ENCODE measurements around the gene ITFG2.
"Not testable (repeated sequence)": the region's sequence is repeated elsewhere in the genome, so short reads cannot be mapped to it uniquely, and the experiment has no call there.

ITFG2 gene

DNA sequence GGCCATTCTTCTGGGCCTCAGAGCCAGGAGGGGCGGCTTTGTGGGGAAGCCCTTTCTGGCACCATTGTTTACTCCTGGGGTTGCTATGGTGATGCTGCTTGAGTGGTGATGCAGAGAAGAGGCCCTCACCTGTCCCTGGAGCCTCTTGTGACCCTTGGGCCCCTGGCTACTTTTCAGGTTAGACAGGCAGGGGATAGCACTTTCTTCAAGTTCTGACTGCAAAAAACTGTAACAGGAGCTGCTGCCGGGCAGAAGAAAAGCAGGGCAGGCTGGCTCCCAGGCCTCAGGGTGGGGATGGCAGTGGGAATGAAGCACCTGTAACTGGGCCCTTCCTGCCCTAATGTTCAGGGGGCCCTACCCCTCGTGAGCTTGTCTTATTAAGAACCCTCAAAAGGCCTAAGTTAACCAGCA, 44.6 kb downstream of the ITFG2 start, which contains the start of gene TEX52:
Gene TEX52 (minus strand): TSS at position 19 of the 411 bp plus-strand sequence. CDS start 13 bp downstream, at position 6.
- TF ChIP-seq, protein P1, sequence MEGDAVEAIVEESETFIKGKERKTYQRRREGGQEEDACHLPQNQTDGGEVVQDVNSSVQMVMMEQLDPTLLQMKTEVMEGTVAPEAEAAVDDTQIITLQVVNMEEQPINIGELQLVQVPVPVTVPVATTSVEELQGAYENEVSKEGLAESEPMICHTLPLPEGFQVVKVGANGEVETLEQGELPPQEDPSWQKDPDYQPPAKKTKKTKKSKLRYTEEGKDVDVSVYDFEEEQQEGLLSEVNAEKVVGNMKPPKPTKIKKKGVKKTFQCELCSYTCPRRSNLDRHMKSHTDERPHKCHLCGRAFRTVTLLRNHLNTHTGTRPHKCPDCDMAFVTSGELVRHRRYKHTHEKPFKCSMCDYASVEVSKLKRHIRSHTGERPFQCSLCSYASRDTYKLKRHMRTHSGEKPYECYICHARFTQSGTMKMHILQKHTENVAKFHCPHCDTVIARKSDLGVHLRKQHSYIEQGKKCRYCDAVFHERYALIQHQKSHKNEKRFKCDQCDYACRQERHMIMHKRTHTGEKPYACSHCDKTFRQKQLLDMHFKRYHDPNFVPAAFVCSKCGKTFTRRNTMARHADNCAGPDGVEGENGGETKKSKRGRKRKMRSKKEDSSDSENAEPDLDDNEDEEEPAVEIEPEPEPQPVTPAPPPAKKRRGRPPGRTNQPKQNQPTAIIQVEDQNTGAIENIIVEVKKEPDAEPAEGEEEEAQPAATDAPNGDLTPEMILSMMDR (IDR thresholded peaks at IDR 0.05; ENCODE audit: low read depth, low read length), result no peak
- DNase-seq (ENCODE audit: extremely low read depth, low read depth), result no peak

DNA sequence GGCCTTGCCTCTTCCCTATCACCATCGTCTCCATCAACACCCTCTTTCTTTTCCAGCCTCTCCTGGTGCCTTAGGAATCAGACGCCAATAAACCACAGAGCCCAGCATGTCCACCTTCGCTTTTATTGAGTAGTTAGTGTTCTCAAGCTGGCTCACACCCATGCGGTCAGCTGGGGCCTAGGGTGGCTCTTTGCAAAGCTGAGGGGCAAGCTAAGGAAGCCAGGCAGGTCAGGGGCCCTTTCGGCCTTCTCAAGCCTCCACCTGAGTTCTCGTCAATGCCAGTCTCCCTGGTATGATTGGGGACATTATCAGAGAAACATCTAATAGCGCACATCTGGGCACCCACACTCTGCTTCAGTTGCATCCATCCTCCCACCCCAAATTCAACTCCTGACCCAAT, 45.1 kb downstream of the ITFG2 start:
- TF ChIP-seq, protein P1 (IDR thresholded peaks at IDR 0.05; ENCODE audit: low read depth, low read length), result no peak
- DNase-seq (ENCODE audit: extremely low read depth, low read depth), result no peak

DNA sequence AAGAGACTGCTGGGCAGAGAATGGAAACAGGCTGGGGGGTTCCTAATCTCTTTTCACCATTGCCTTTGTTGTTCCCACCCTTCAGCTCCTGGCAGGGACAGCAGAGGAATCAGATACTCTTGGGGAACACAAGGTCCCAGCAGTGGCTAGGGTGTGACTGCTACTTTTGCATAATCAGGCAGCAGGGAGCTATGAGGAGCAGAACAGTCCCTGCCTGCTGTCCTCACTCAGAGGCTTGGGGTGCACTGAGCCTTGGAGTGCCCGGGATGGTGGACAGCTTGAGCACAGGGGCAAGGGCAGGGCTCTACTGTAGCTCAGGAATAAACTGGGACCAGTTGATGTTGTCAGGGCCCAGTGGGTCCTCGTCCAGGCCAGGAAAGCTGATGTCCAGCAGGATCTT, 45.9 kb downstream of the ITFG2 start:
- DNase-seq (ENCODE audit: extremely low read depth, low read depth), result no peak
- TF ChIP-seq, protein P1 (IDR thresholded peaks at IDR 0.05; ENCODE audit: low read depth, low read length), result no peak

DNA sequence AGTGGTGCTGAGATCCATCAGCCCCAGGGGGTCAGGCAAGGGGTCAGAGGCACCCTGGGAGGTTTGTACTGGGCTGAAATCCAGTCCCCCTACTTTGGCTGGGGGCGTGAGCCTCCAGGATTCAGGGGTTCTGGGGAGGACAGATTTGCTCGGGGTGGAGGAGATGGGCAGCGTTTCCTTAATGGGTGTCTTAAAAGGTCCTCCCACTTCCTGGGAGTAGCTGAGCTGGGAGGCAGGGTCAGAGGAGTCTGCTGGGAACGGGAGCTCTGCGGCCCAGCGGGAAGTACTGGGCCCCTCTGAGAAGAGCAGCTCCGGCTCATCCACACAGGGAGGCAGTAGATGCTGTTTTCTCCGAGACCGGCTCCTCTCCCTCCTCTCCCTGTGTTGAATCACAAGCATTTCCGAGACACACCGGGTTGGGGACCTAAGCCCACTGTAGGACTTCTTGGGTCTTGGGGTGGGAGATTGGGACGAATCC, 46.5 kb downstream of the ITFG2 start:
- no peak for DNase-seq (ENCODE audit: extremely low read depth, low read depth)
- TF ChIP-seq, protein P1 (IDR thresholded peaks at IDR 0.05; ENCODE audit: low read depth, low read length), result no peak

DNA sequence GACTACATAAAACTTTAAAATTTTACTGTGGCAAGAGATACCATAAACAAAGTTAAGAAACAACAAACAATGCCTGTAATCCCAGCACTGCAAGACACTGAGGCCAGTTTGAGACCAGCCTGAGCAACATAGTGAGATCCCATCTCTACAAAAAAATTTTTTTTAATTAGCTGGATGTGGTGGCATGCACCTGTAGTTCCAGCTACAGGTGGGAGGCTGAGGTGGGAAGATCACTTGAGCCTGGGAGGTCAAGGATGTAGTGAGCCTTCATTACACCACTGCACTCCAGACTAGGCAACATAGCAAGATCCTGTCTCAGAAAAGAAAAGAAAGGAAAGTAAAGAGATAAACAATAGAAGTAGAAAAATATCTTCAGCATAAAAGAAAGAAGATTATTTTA, 47.7 kb downstream of the ITFG2 start:
- TF ChIP-seq, protein P1 (IDR thresholded peaks at IDR 0.05; ENCODE audit: low read depth, low read length), result no peak

DNA sequence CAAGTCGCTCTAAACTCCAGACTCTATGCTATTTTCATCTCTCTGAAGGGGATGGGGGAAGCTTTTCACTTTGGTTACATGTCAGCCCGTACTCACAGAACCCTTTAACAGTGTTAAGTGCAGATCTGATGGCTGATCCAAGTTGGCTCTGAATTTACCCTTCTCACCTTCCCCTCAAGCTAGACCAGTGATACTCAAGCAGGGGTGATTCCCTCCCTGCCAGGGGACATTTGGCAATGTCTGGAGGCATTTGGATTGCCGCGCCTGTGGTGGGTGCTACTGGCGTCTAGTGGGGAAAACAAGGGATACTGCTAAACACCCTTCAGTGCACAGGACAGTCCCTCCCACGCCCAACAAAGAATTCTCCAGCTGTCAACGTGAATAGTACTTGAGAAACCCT, 50.4 kb downstream of the ITFG2 start:
- TF ChIP-seq, protein P1 (IDR thresholded peaks at IDR 0.05; ENCODE audit: low read depth, low read length), result no peak
- DNase-seq (ENCODE audit: extremely low read depth, low read depth), result no peak

More for the DNA sequence above, 47.7 kb downstream of the ITFG2 start:
- DNase-seq (ENCODE audit: extremely low read depth, low read depth), result no peak

DNA sequence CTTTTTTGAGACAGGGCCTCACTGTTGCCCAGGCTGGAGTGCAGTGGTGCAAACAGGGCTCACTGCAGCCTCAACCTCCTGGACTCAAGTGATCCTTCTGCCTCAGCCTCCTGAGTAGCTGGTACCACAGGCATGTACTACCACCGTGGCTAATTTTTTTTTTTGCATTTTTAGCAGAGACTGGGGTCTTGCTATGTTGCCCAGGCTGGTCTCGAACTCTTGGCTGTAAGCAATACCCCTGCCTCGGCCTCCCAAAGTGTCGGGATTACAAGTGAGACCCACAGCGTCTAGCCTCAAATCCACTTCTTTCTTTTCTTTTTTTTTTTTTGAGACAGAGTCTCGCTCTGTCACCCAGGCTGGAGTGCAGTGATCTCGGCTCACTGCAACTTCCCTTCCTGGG, 50.9 kb downstream of the ITFG2 start:
- not testable (repeated sequence) for DNase-seq (ENCODE audit: extremely low read depth, low read depth)

DNA sequence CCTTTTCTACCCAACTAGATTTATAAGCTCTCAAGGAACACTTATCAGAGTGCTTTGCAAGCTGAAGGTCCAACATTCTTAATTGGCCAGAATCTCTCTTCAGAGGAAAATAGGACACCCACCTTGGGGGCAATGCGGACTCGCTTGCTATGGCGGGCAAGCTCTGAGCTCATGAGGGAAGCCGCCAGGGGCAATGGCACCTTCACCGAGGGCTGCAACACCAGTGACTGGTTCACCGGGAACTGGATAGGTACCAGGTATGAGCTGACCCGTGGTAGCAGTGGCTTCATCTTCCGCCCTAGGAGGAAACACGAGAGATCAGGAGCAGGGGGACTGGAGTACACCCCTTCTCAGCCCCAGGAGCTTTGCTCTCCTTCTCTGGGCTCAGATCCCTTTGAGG, 51.7 kb downstream of the ITFG2 start:
- TF ChIP-seq, protein P1 (IDR thresholded peaks at IDR 0.05; ENCODE audit: low read depth, low read length), result no peak
- no peak for DNase-seq (ENCODE audit: extremely low read depth, low read depth)

DNA sequence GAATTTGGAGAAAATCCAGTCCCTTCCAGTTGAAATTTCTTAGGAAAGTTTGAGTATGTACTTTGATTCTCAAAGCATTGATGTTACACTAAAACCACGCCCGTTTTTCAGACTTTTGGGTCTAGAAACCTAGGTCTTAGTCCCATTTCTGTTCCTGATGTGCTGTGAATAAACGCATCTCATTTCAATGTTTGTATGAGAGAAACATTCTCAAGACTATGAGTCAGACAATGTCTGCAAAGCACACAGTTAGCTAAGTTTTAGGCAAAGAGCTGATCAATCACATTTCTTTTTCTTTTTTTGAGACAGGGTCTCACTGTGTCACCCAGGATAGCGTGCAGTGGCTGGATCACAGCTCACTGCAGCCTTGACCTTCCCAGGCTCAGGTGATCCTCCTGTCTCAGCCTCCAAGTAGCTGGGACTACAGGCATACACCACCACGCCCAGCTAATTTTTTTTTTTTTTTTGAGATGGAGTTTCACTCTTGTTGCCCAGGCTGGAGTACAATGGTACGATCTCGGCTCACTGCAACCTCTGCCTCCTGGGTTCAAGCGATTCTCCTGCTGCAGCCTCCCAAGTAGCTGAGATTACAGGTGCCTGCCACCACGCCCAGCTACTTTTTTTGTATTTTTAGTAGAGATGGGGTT, 56.6 kb downstream of the ITFG2 start:
- DNase-seq (ENCODE audit: extremely low read depth, low read depth), result not testable (repeated sequence)

All from AG09319 (cell line).